Measurements from ENCODE around the gene UNC45B. TPM values are rescaled to one million over a fixed set of nuclear protein-coding genes. Genes with fewer than 3 reads are reported as not detected.

UNC45B gene
- total and polyA plus RNA-seq, 2 donors (not counting 3 experiments of a cell fraction or from before 2014, with no cell fraction given), result not detected

DNA sequence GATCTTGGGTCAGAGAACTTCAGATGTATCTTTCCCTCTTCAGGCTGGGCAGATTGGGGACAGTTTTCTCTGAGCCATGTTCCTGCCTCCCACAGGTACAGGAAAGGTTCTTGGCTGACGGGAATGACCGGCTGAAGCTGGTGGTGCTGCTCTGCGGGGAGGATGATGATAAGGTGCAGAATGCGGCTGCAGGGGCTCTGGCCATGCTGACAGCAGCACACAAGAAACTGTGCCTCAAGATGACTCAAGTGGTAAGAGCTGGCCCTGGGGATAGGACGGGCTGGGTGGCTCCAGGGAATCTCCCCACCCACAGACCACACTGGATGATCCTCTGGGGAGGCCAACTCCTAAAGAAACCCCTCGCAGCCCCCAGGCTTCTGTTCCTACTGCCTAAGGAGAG is 35.7 kb downstream of the UNC45B start:
- Histone ChIP-seq H3K4me2 (ENCODE audit: insufficient read depth, low read length) (no peak overlapping the region), H2AFZ (ENCODE audit: low read depth, low read length) (no peak overlapping the region), H4K20me1 (replicated peaks; ENCODE audit: control insufficient read depth, extremely low read depth, insufficient read depth, low read length) (no peaks in the 10 kb centered on the region), H3K9me3 (replicated peaks; ENCODE audit: control insufficient read depth, insufficient read depth, low read length) (no peaks in the 10 kb centered on the region), H3K79me2 (ENCODE audit: control insufficient read depth, insufficient read depth, low read length) (no peaks in the 10 kb centered on the region), H3K4me1 (ENCODE audit: control insufficient read depth, extremely low read depth, insufficient read depth, low read length) (no peaks in the 10 kb centered on the region), H3K9ac (replicated peaks; ENCODE audit: extremely low read depth, insufficient read depth, low read length) (no peak overlapping the region), H3K36me3 (ENCODE audit: control insufficient read depth in 2 of 2, extremely low read depth in 1 of 2, insufficient read depth in 2 of 2, low read length in 2 of 2) (no peaks in the 10 kb centered on the region), H3K27ac (ENCODE audit: insufficient read depth, low read depth, low read length) (no peak overlapping the region), H3K27me3 (ENCODE audit: control insufficient read depth in 2 of 2, insufficient read depth in 2 of 2, low read length in 2 of 2) (no peaks in the 10 kb centered on the region), H3K9me1 (replicated peaks; ENCODE audit: control insufficient read depth, extremely low read depth, insufficient read depth, low read length) (no peaks in the 10 kb centered on the region), H3K4me3 (replicated peaks in 1 of 3; ENCODE audit: insufficient read depth in 1 of 3, low read depth in 1 of 3, low read length in 3 of 3) (no peak overlapping the region)
- ChIA-PET POLR2A (no interaction called here), CTCF (interaction anchor here (0.8 to 1.2 kb wide), 3 partner anchors 129 to 355 kb away, joined by 3 read pairs; no protein-coding TSS in a partner anchor)
- no TSS peak for BruUV-seq (replicated peaks)
- dilution Hi-C loops (cut with MboI; ENCODE audit: extremely low pct_ligation_motif_present, low sequenced_read_pairs) (no loop called here), intact Hi-C loops (cut with micrococcal nuclease) (no loop called here)
- FAIRE-seq (no peak), DNase-seq (ENCODE audit: low read depth, low spot score) (no peak)
- TF ChIP-seq EZH2 (IDR thresholded peaks at IDR 0.05; ENCODE audit: borderline replicate concordance, low read depth, low read length, severe bottlenecking), result no peak
- no peak for TF ChIP-seq POLR2A (IDR thresholded peaks at IDR 0.05; ENCODE audit: low read depth, low read length)
- no peak for TF ChIP-seq GATA2 (IDR thresholded peaks at IDR 0.05; ENCODE audit: insufficient read depth, insufficient read length, low read depth, low read length)
- TF ChIP-seq, protein P1, sequence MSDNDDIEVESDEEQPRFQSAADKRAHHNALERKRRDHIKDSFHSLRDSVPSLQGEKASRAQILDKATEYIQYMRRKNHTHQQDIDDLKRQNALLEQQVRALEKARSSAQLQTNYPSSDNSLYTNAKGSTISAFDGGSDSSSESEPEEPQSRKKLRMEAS (IDR thresholded peaks at IDR 0.05; ENCODE audit: insufficient read depth, insufficient read length), result no peak
- TF ChIP-seq, protein P2, sequence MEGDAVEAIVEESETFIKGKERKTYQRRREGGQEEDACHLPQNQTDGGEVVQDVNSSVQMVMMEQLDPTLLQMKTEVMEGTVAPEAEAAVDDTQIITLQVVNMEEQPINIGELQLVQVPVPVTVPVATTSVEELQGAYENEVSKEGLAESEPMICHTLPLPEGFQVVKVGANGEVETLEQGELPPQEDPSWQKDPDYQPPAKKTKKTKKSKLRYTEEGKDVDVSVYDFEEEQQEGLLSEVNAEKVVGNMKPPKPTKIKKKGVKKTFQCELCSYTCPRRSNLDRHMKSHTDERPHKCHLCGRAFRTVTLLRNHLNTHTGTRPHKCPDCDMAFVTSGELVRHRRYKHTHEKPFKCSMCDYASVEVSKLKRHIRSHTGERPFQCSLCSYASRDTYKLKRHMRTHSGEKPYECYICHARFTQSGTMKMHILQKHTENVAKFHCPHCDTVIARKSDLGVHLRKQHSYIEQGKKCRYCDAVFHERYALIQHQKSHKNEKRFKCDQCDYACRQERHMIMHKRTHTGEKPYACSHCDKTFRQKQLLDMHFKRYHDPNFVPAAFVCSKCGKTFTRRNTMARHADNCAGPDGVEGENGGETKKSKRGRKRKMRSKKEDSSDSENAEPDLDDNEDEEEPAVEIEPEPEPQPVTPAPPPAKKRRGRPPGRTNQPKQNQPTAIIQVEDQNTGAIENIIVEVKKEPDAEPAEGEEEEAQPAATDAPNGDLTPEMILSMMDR (IDR thresholded peaks at IDR 0.05; ENCODE audit: extremely low read depth in 1 of 2, insufficient read depth in 1 of 2, low read depth in 1 of 2, low read length in 2 of 2), result no peak
- no peak for TF ChIP-seq POLR2AphosphoS5 (IDR thresholded peaks at IDR 0.05; ENCODE audit: insufficient read depth, low read depth, low read length)
- no peak for TF ChIP-seq FOS (IDR thresholded peaks at IDR 0.05; ENCODE audit: borderline replicate concordance, insufficient read depth, low read length)
- no peak for TF ChIP-seq JUN (IDR thresholded peaks at IDR 0.05; ENCODE audit: borderline replicate concordance, insufficient read depth, insufficient read length, low read depth)
- TF ChIP-seq MYC (IDR thresholded peaks at IDR 0.05; ENCODE audit: low read depth, low read length), result no peak

All from endothelial cell of umbilical vein (primary cell).